Activated CD4-positive, CD25-positive, alpha-beta regulatory T cell treated with anti-CD3 and anti-CD28 coated beads, Interleukin-2, amount 50 U/mL, for 72 hours (primary cell): ENCODE data around the gene SDC3.
A peak's percentile ranks its signal among the peaks of the same experiment; 100 is the strongest.

Experiments
- DNase-seq: peaks from one replicate; pipeline ENCODE4 v3.0.0; 2021

SDC3 gene

DNA sequence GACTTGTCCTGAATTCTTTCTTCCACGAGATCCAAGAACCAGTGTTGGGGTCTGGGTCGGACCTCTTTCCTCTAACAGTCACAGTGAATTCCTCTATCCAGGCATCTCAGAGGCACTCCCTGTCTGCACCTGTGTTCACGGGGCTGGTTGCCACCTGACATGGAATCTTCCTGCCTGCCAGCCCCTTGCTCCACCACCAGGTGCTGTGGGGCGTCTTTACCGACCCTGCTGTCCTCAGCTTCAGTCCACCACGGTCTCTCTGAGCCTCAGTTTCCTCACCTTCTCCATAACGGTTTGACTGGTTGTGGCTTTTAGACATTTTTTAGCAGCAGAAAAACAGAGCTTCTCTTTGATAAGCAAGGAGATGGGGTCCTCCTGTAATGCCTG, 62.7 kb downstream of the SDC3 start:
- DNase-seq = no peak

DNA sequence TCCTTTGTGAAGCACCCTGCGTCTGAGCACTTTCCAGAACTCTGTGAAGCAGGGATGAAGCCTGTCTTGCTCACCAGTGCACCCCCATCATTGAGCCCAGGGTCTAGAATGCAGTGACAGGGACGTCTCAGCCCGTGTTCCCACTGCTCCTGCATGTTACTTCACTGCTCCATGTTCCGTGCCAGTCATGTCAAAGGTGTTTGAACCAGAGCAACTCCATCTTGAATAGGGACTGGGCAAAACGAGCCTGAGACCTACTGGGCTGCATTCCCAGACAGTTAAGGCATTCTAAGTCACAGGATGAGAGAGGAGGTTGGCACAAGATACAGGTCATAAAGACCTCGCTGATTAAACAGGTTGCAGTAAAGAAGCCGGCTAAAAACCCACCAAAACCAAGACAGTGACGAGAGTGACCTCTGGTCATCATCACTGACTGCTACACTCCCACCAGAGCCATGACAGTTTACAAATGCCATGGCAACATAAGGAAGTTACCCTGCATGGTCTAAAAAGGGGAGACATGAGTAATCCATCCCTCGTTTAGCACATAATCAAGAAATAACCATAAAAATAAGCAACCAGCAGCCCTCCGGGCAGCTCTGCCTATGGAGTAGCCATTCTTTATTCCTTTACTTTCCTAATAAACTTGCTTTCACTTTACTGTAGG, 63.2 kb downstream of the SDC3 start:
- DNase-seq = no peak

- no peak for DNase-seq
Observed at GRCh38 chr1:30844631-30845030, 63.9 kb downstream of the SDC3 start.

GRCh38 chr1:30842697-30843354, 65.7 kb downstream of the SDC3 start:
- no peak for DNase-seq

- DNase-seq = no peak
Observed at GRCh38 chr1:30840904-30841598, 67.5 kb downstream of the SDC3 start.

DNA sequence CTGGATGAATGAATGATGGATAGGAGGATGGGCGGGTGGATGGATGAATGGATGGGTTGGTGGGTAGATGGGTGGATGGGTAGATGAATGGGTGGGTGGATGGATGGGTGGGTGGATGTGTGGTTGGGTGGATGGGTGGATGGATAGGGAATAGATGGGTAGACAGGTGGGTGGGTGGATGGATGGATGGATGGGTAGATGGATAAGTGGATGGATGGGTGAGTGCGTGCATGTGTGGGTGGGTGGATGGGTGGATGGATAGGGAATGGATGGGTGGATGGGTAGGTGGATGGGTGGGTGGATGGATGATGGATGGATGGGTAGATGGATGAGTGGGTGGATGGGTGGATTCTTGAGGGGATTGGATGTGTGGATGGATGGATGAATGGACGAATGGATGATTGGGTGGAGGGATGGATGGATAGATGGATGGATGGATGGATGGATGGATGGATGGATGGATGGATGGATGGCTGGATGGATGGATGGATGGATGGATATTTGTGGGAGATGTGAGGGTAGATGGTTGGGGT, 68.7 kb downstream of the SDC3 start:
- DNase-seq = no peak

DNA sequence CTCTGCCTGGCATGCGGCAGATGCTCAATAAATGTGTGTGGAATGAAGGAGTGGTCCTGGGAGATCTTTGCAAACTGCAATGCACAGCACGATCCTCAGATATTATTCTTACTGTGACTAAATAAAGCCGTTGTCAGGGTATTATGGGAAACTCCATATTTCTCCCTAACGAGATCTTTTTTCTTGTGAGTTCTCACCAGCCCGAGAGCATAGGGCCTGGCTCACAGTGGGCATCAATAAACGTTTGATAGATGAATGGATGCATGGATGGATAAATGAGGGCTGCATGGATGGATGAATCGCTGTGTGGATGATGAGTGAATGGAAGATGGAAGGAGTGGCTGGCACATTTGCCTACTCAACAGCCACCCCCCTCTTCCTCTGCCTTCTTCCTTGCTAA, 69.6 kb downstream of the SDC3 start:
- DNase-seq = no peak

- no peak for DNase-seq
Observed at GRCh38 chr1:30837653-30838052, 70.9 kb downstream of the SDC3 start.

- DNase-seq = no peak
Observed at GRCh38 chr1:30834253-30834652, 74.3 kb downstream of the SDC3 start.

GRCh38 chr1:30830537-30830936, 78.0 kb downstream of the SDC3 start:
- DNase-seq = no peak

DNA sequence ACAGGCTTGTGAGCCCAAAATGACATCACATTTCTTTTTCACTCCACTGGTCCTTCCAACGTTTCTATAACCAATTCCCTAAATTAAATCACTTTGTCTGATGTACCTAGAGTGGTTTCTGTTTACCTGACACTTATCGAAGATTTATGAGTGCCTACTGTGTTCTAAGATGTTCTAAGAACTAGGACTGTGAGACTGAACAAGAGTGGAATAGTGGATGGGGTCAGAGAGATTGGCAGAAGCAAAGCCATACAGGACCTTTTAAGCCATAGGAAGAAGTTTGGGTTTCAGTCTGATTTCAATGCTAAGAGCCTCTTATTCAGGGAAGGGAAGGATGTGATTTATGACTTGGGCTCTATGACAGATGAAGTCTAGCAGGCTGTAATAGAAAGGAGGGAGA, 78.7 kb downstream of the SDC3 start:
- no peak for DNase-seq

GRCh38 chr1:30824736-30825429, 83.7 kb downstream of the SDC3 start:
- no peak for DNase-seq

GRCh38 chr1:30823969-30824735, 84.4 kb downstream of the SDC3 start:
- peak; percentile 59 for DNase-seq

- no peak for DNase-seq
Observed at GRCh38 chr1:30823627-30823968, 85.0 kb downstream of the SDC3 start.

DNA sequence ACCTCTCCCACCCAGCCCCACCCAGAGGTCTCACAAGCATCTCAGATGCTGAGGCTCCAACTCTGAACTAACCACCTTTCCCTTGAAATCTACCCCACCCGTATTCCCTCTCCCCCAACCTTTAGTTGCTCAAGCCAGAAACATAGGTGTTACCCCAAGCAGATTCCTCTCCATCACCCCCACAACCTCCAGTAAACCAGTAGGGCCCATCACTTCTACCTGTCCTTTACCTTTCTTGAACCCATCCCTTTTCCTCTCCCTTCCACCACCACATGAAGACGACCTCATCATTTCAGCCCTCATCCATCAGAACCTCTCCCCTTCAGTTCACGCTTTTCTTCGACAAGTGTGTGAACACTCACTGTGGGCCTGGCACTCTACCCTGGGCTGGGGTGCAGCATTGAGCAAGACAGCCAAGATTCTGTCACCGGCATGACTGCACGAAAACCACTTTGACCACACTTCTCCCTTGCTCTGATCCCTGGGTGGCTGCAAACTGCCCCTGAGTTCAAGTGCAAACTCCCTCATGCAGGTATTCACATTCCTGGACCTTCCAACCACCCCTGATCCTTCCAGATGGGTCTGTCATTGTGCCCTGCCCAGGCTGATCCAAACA, 85.5 kb downstream of the SDC3 start:
- DNase-seq = no peak

DNA sequence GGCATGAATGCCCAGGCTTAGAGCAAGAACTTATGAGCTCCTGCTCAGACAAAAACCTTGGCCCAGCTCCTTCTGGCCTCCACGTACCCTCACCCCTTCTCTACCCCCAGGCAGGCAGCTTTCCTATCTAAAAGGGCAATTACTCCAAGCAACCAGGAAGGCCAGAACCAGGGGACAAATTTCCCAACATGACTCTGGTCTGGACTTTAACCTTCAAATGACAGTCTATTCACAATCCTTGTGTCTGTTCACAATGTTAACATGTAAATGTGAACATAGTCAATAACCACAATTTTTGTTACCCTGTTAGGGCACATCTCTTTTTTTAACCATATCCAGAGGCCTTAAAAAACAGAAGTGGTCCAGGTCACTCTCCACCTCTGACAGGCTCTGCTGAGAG, 86.6 kb downstream of the SDC3 start:
- no peak for DNase-seq

DNA sequence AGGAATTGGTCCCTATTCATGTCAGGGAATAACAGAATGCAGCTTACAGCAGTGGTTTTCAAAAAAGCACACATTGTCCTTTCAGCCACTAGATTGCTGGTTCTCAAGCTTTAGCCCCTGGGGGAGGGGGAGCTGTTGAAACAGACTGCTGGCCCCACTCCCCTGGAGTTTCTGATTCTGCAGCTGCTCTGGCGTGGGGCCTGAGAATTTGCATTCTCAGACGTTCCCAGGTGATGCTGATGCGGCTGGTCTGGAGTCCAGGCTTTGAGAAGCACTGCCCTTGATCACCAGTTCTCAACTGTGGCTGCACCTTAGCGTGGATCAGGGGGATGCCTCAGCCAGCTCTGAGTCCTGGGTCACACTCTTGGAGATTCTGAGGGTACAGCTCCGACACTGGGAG, 88.3 kb downstream of the SDC3 start:
- DNase-seq = no peak
